ENCODE results near the gene NPAS3.

NPAS3 gene

GRCh38 chr14:33393231-33393894, 454.7 kb downstream of the NPAS3 start:
- H3K4me1 ChIP-seq (ENCODE audit: control insufficient read depth, insufficient read depth, low read length), result no peaks in the 10 kb centered on the region
- no peak overlapping the region for H3K4me3 ChIP-seq (ENCODE audit: low read length)
- no CpG with 5 or more reads among the region's 11 CpGs for WGBS (ENCODE audit: insufficient coverage, insufficient read length)
- no peaks in the 10 kb centered on the region for H3K9me3 ChIP-seq (ENCODE audit: control insufficient read depth, insufficient read depth, low read length)
- no peaks in the 10 kb centered on the region for H3K36me3 ChIP-seq (ENCODE audit: control insufficient read depth, insufficient read depth, low read length)
- H3K27ac ChIP-seq (ENCODE audit: low read length), result no peak overlapping the region
- DNase-seq (ENCODE audit: low read depth, low spot score), result no peak
- H3K27me3 ChIP-seq (ENCODE audit: control insufficient read depth, insufficient read depth, low read length), result no peaks in the 10 kb centered on the region

GRCh38 chr14:33393895-33394368, 455.3 kb downstream of the NPAS3 start:
- no peaks in the 10 kb centered on the region for H3K36me3 ChIP-seq (ENCODE audit: control insufficient read depth, insufficient read depth, low read length)
- no peaks in the 10 kb centered on the region for H3K9me3 ChIP-seq (ENCODE audit: control insufficient read depth, insufficient read depth, low read length)
- WGBS (ENCODE audit: insufficient coverage, insufficient read length), result no CpG with 5 or more reads among the region's 3 CpGs
- DNase-seq (ENCODE audit: low read depth, low spot score), result no peak
- H3K27me3 ChIP-seq (ENCODE audit: control insufficient read depth, insufficient read depth, low read length), result no peaks in the 10 kb centered on the region
- H3K27ac ChIP-seq (ENCODE audit: low read length), result no peak overlapping the region
- H3K4me1 ChIP-seq (ENCODE audit: control insufficient read depth, insufficient read depth, low read length), result no peaks in the 10 kb centered on the region
- H3K4me3 ChIP-seq (ENCODE audit: low read length), result no peak overlapping the region

- H3K27ac ChIP-seq (ENCODE audit: low read length), result no peak overlapping the region
- no CpG with 5 or more reads among the region's 3 CpGs for WGBS (ENCODE audit: insufficient coverage, insufficient read length)
Measured at GRCh38 chr14:33401311-33401710, 462.6 kb downstream of the NPAS3 start.

GRCh38 chr14:33402604-33403003, 463.9 kb downstream of the NPAS3 start:
- Histone ChIP-seq H3K27me3 (ENCODE audit: control insufficient read depth, insufficient read depth, low read length) (no peaks in the 10 kb centered on the region), H3K4me3 (ENCODE audit: low read length) (no peak overlapping the region), H3K4me1 (ENCODE audit: control insufficient read depth, insufficient read depth, low read length) (no peaks in the 10 kb centered on the region), H3K36me3 (ENCODE audit: control insufficient read depth, insufficient read depth, low read length) (no peaks in the 10 kb centered on the region), H3K9me3 (ENCODE audit: control insufficient read depth, insufficient read depth, low read length) (peaks cover 7% of the 10 kb centered on the region), H3K27ac (ENCODE audit: low read length) (no peak overlapping the region)
- DNase-seq (ENCODE audit: low read depth, low spot score), result no peak

More at GRCh38 chr14:33401311-33401710, 462.6 kb downstream of the NPAS3 start:
- peaks cover 5% of the 10 kb centered on the region for H3K9me3 ChIP-seq (ENCODE audit: control insufficient read depth, insufficient read depth, low read length)
- no peak for DNase-seq (ENCODE audit: low read depth, low spot score)
- H3K27me3 ChIP-seq (ENCODE audit: control insufficient read depth, insufficient read depth, low read length), result no peaks in the 10 kb centered on the region
- H3K36me3 ChIP-seq (ENCODE audit: control insufficient read depth, insufficient read depth, low read length), result no peaks in the 10 kb centered on the region
- no peaks in the 10 kb centered on the region for H3K4me1 ChIP-seq (ENCODE audit: control insufficient read depth, insufficient read depth, low read length)
- H3K4me3 ChIP-seq (ENCODE audit: low read length), result no peak overlapping the region

GRCh38 chr14:33404054-33404453, 465.4 kb downstream of the NPAS3 start:
- no peaks in the 10 kb centered on the region for H3K27me3 ChIP-seq (ENCODE audit: control insufficient read depth, insufficient read depth, low read length)
- no peak for DNase-seq (ENCODE audit: low read depth, low spot score)
- no peaks in the 10 kb centered on the region for H3K36me3 ChIP-seq (ENCODE audit: control insufficient read depth, insufficient read depth, low read length)
- H3K4me1 ChIP-seq (ENCODE audit: control insufficient read depth, insufficient read depth, low read length), result no peaks in the 10 kb centered on the region
- H3K4me3 ChIP-seq (ENCODE audit: low read length), result no peak overlapping the region
- H3K9me3 ChIP-seq (ENCODE audit: control insufficient read depth, insufficient read depth, low read length), result peaks cover 7% of the 10 kb centered on the region
- no CpG with 5 or more reads among the region's 1 CpG for WGBS (ENCODE audit: insufficient coverage, insufficient read length)
- no peak overlapping the region for H3K27ac ChIP-seq (ENCODE audit: low read length)

GRCh38 chr14:33404964-33405574, 466.4 kb downstream of the NPAS3 start:
- Histone ChIP-seq H3K9me3 (ENCODE audit: control insufficient read depth, insufficient read depth, low read length) (peaks cover 7% of the 10 kb centered on the region), H3K4me1 (ENCODE audit: control insufficient read depth, insufficient read depth, low read length) (no peaks in the 10 kb centered on the region), H3K4me3 (ENCODE audit: low read length) (no peak overlapping the region), H3K36me3 (ENCODE audit: control insufficient read depth, insufficient read depth, low read length) (no peaks in the 10 kb centered on the region), H3K27ac (ENCODE audit: low read length) (no peak overlapping the region), H3K27me3 (ENCODE audit: control insufficient read depth, insufficient read depth, low read length) (no peaks in the 10 kb centered on the region)
- no CpG with 5 or more reads among the region's 1 CpG for WGBS (ENCODE audit: insufficient coverage, insufficient read length)
- no peak for DNase-seq (ENCODE audit: low read depth, low spot score)

GRCh38 chr14:33406766-33407165, 468.1 kb downstream of the NPAS3 start:
- Histone ChIP-seq H3K27ac (ENCODE audit: low read length) (no peak overlapping the region), H3K4me1 (ENCODE audit: control insufficient read depth, insufficient read depth, low read length) (no peaks in the 10 kb centered on the region), H3K27me3 (ENCODE audit: control insufficient read depth, insufficient read depth, low read length) (no peaks in the 10 kb centered on the region), H3K4me3 (ENCODE audit: low read length) (no peak overlapping the region), H3K9me3 (ENCODE audit: control insufficient read depth, insufficient read depth, low read length) (peaks cover 7% of the 10 kb centered on the region), H3K36me3 (ENCODE audit: control insufficient read depth, insufficient read depth, low read length) (no peaks in the 10 kb centered on the region)
- WGBS (ENCODE audit: insufficient coverage, insufficient read length), result no CpG with 5 or more reads among the region's 2 CpGs
- DNase-seq (ENCODE audit: low read depth, low spot score), result no peak

GRCh38 chr14:33408291-33408690, 469.6 kb downstream of the NPAS3 start:
- DNase-seq (ENCODE audit: low read depth, low spot score), result no peak
- Histone ChIP-seq H3K4me3 (ENCODE audit: low read length) (no peak overlapping the region), H3K9me3 (ENCODE audit: control insufficient read depth, insufficient read depth, low read length) (peaks cover 5% of the 10 kb centered on the region), H3K27me3 (ENCODE audit: control insufficient read depth, insufficient read depth, low read length) (no peaks in the 10 kb centered on the region), H3K4me1 (ENCODE audit: control insufficient read depth, insufficient read depth, low read length) (no peaks in the 10 kb centered on the region), H3K27ac (ENCODE audit: low read length) (no peak overlapping the region), H3K36me3 (ENCODE audit: control insufficient read depth, insufficient read depth, low read length) (no peaks in the 10 kb centered on the region)
- no CpG with 5 or more reads among the region's 2 CpGs for WGBS (ENCODE audit: insufficient coverage, insufficient read length)

GRCh38 chr14:33412450-33412849, 473.8 kb downstream of the NPAS3 start:
- H3K27me3 ChIP-seq (ENCODE audit: control insufficient read depth, insufficient read depth, low read length), result no peaks in the 10 kb centered on the region
- H3K4me3 ChIP-seq (ENCODE audit: low read length), result no peak overlapping the region
- no peaks in the 10 kb centered on the region for H3K9me3 ChIP-seq (ENCODE audit: control insufficient read depth, insufficient read depth, low read length)
- DNase-seq (ENCODE audit: low read depth, low spot score), result no peak
- H3K4me1 ChIP-seq (ENCODE audit: control insufficient read depth, insufficient read depth, low read length), result no peaks in the 10 kb centered on the region
- no peaks in the 10 kb centered on the region for H3K36me3 ChIP-seq (ENCODE audit: control insufficient read depth, insufficient read depth, low read length)
- H3K27ac ChIP-seq (ENCODE audit: low read length), result no peak overlapping the region

- Histone ChIP-seq H3K9me3 (ENCODE audit: control insufficient read depth, insufficient read depth, low read length) (no peaks in the 10 kb centered on the region), H3K27ac (ENCODE audit: low read length) (no peak overlapping the region), H3K4me1 (ENCODE audit: control insufficient read depth, insufficient read depth, low read length) (no peaks in the 10 kb centered on the region), H3K4me3 (ENCODE audit: low read length) (no peak overlapping the region), H3K36me3 (ENCODE audit: control insufficient read depth, insufficient read depth, low read length) (no peaks in the 10 kb centered on the region), H3K27me3 (ENCODE audit: control insufficient read depth, insufficient read depth, low read length) (no peaks in the 10 kb centered on the region)
- DNase-seq (ENCODE audit: low read depth, low spot score), result no peak
- no CpG with 5 or more reads among the region's 5 CpGs for WGBS (ENCODE audit: insufficient coverage, insufficient read length)
Measured at GRCh38 chr14:33413381-33413780, 474.7 kb downstream of the NPAS3 start.

- no peaks in the 10 kb centered on the region for H3K36me3 ChIP-seq (ENCODE audit: control insufficient read depth, insufficient read depth, low read length)
- no CpG with 5 or more reads among the region's 3 CpGs for WGBS (ENCODE audit: insufficient coverage, insufficient read length)
- no peak overlapping the region for H3K4me3 ChIP-seq (ENCODE audit: low read length)
- no peaks in the 10 kb centered on the region for H3K4me1 ChIP-seq (ENCODE audit: control insufficient read depth, insufficient read depth, low read length)
- no peaks in the 10 kb centered on the region for H3K9me3 ChIP-seq (ENCODE audit: control insufficient read depth, insufficient read depth, low read length)
- H3K27me3 ChIP-seq (ENCODE audit: control insufficient read depth, insufficient read depth, low read length), result no peaks in the 10 kb centered on the region
- no peak for DNase-seq (ENCODE audit: low read depth, low spot score)
- H3K27ac ChIP-seq (ENCODE audit: low read length), result no peak overlapping the region
Measured at GRCh38 chr14:33414041-33414440, 475.4 kb downstream of the NPAS3 start.
